H1 (cell line): ENCODE results near the gene FHIT. TPM values are rescaled to one million over a fixed set of nuclear protein-coding genes. Genes with fewer than 3 reads are reported as not detected.

Experiments
- CTCF ChIA-PET: fragments of 300-600 bp; sonication (Branson Sonifier 250); formaldehyde crosslinking; loops from one replicate; lab custom pipeline; 2021; ENCODE audit not compliant: partially characterized antibody; lab: Charles Lee
- POLR2A ChIA-PET: fragments of 300-600 bp; sonication (Branson Sonifier 250); formaldehyde crosslinking; loops from one replicate; lab custom pipeline; 2021; ENCODE audit warnings: inconsistent platforms; ENCODE audit not compliant: partially characterized antibody; lab: Charles Lee
- DNase-seq, 2 experiments: peaks; one replicate each; pipeline versions ENCODE4 v3.0.0 to v3.0.0-alpha.2; 2010 to 2022; ENCODE audit warnings: low spot score in 2 of 2, low read depth in 1 of 2, mixed read lengths in 1 of 2
- FAIRE-seq: peaks from 2 replicates; lab custom pipeline; 2011; peaks lifted over from hg19 to GRCh38; lab: Jason Lieb, UNC
- H2AFZ ChIP-seq: 2 replicates; pipeline ENCODE4 v1.8.1; 2012; ENCODE audit warnings: low read length, inconsistent platforms
- H2AK5ac ChIP-seq: 2 replicates; pipeline ENCODE4 v1.6.1; 2013; ENCODE audit warnings: low read depth, low read length
- H2BK120ac ChIP-seq: replicated peaks from 2 replicates; pipeline ENCODE3; 2013; ENCODE audit warnings: low read depth, low read length, inconsistent platforms
- H2BK12ac ChIP-seq: 2 replicates; pipeline ENCODE4 v1.6.1; 2013; ENCODE audit warnings: low read depth, low read length
- H2BK15ac ChIP-seq: 2 replicates; pipeline ENCODE4 v1.6.1; 2013; ENCODE audit warnings: low read length
- H2BK20ac ChIP-seq: 2 replicates; pipeline ENCODE4 v1.6.1; 2013; ENCODE audit warnings: low read length
- H2BK5ac ChIP-seq: 2 replicates; pipeline ENCODE4 v1.6.1; 2013; ENCODE audit warnings: low read depth, low read length
- H3K14ac ChIP-seq: 2 replicates; pipeline ENCODE4 v1.6.1; 2013; ENCODE audit warnings: inconsistent platforms; ENCODE audit not compliant: insufficient read length
- H3K18ac ChIP-seq: 2 replicates; pipeline ENCODE4 v1.6.1; 2013; ENCODE audit warnings: low read length; ENCODE audit errors: extremely low read depth
- H3K23ac ChIP-seq: 2 replicates; pipeline ENCODE4 v1.6.1; 2013; ENCODE audit warnings: inconsistent platforms; ENCODE audit not compliant: insufficient read length
- H3K23me2 ChIP-seq: 2 replicates; pipeline ENCODE4 v1.6.1; 2013; ENCODE audit warnings: low read depth, low read length
- H3K27ac ChIP-seq: 2 replicates; pipeline ENCODE4 v1.6.1; 2011; ENCODE audit warnings: low read depth, low read length, inconsistent platforms
- H3K27me3 ChIP-seq, 4 experiments: replicated peaks in 1 of 4; 1 replicate in 1 of 4; 2 replicates in 3 of 4; pipeline versions ENCODE4 v1.6.1 to v1.8.1; 2011 to 2013; ENCODE audit warnings: low read length in 3 of 4, mild to moderate bottlenecking in 3 of 4, inconsistent platforms in 2 of 4, mixed read lengths in 2 of 4, moderate library complexity in 1 of 4; ENCODE audit not compliant: control insufficient read depth in 3 of 4, insufficient read depth in 3 of 4; ENCODE audit errors: extremely low read depth in 1 of 4
- H3K36me3 ChIP-seq, 4 experiments: 2 replicates each; pipeline versions ENCODE4 v1.6.1 to v1.8.1; 2011 to 2013; ENCODE audit warnings: mild to moderate bottlenecking in 4 of 4, low read length in 3 of 4, moderate library complexity in 2 of 4, control low read depth in 1 of 4, inconsistent platforms in 1 of 4; ENCODE audit not compliant: insufficient read depth in 4 of 4, control insufficient read depth in 2 of 4
- H3K4ac ChIP-seq: replicated peaks from 2 replicates; pipeline ENCODE3; 2013; ENCODE audit warnings: low read length, low read depth, mixed read lengths, inconsistent platforms; ENCODE audit not compliant: insufficient read length
- H3K4me1 ChIP-seq, 4 experiments: replicated peaks in 1 of 4; 1 replicate in 1 of 4; 2 replicates in 3 of 4; pipeline versions ENCODE4 v1.6.1 to v1.8.1; 2011 to 2013; ENCODE audit warnings: low read length in 3 of 4, inconsistent platforms in 2 of 4, mixed read lengths in 1 of 4; ENCODE audit not compliant: insufficient read depth in 4 of 4, control insufficient read depth in 3 of 4
- H3K4me2 ChIP-seq, 2 experiments: 2 replicates each; pipeline versions ENCODE4 v1.6.1 to v1.8.1; 2011 to 2013; ENCODE audit warnings: low read depth in 2 of 2, low read length in 2 of 2, control low read depth in 1 of 2, inconsistent platforms in 1 of 2, mild to moderate bottlenecking in 1 of 2; ENCODE audit not compliant: insufficient read depth in 1 of 2
- H3K4me3 ChIP-seq, 4 experiments: fragments of 200-600, 300-600 bp in 1 of 4; sonication (generic), shearing (Covaris generic), sonication (Bioruptor Twin) in 1 of 4; 2 replicates each; pipeline versions ENCODE4 v1.5.1 to v1.8.1; 2011 to 2016; ENCODE audit warnings: low read length in 4 of 4, low read depth in 3 of 4, control low read depth in 2 of 4, inconsistent platforms in 2 of 4, mild to moderate bottlenecking in 2 of 4, mixed read lengths in 1 of 4, moderate library complexity in 1 of 4; ENCODE audit not compliant: insufficient read depth in 2 of 4; ENCODE audit errors: extremely low read depth in 1 of 4
- H3K56ac ChIP-seq: replicated peaks from 2 replicates; pipeline ENCODE3; 2013; ENCODE audit warnings: low read depth, mild to moderate bottlenecking, mixed read lengths, low read length, inconsistent platforms; ENCODE audit not compliant: insufficient read length
- H3K79me1 ChIP-seq: 2 replicates; pipeline ENCODE4 v1.6.1; 2013; ENCODE audit warnings: low read depth, low read length, control low read depth
- H3K79me2 ChIP-seq, 2 experiments: 2 replicates each; pipeline versions ENCODE4 v1.6.1 to v1.8.1; 2012 to 2013; ENCODE audit warnings: low read length in 2 of 2, mild to moderate bottlenecking in 2 of 2, inconsistent platforms in 1 of 2; ENCODE audit not compliant: insufficient read depth in 2 of 2, control insufficient read depth in 1 of 2
- H3K9ac ChIP-seq, 4 experiments: replicated peaks in 1 of 4; 1 replicate in 1 of 4; 2 replicates in 3 of 4; pipeline versions ENCODE4 v1.6.1 to v1.8.1; 2011 to 2013; ENCODE audit warnings: low read depth in 3 of 4, low read length in 3 of 4, control low read depth in 2 of 4, mild to moderate bottlenecking in 2 of 4, moderate library complexity in 2 of 4, inconsistent platforms in 1 of 4; ENCODE audit errors: extremely low read depth in 1 of 4
- H3K9me3 ChIP-seq, 2 experiments: 2 replicates each; pipeline versions ENCODE4 v1.6.1 to v1.8.1; 2012 to 2013; ENCODE audit warnings: mild to moderate bottlenecking in 2 of 2, moderate library complexity in 2 of 2, control low read depth in 1 of 2, inconsistent platforms in 1 of 2, low read depth in 1 of 2, low read length in 1 of 2, mixed read lengths in 1 of 2; ENCODE audit not compliant: insufficient read depth in 2 of 2
- H4K20me1 ChIP-seq, 2 experiments: replicated peaks in 1 of 2; 2 replicates each; pipeline versions ENCODE3 to v1.8.1; 2011 to 2013; ENCODE audit warnings: inconsistent platforms in 2 of 2, low read length in 2 of 2, mild to moderate bottlenecking in 1 of 2; ENCODE audit not compliant: insufficient read depth in 2 of 2, control insufficient read depth in 1 of 2
- H4K5ac ChIP-seq: 2 replicates; pipeline ENCODE4 v1.6.1; 2013; ENCODE audit warnings: low read length, low read depth, mixed read lengths, inconsistent platforms; ENCODE audit not compliant: insufficient read length
- H4K8ac ChIP-seq: 2 replicates; pipeline ENCODE4 v1.8.0; 2013; ENCODE audit warnings: mild to moderate bottlenecking, moderate library complexity, low read length, inconsistent platforms; ENCODE audit not compliant: insufficient read depth; ENCODE audit errors: extremely low read depth
- H4K91ac ChIP-seq: replicated peaks from 2 replicates; pipeline ENCODE3; 2013; ENCODE audit warnings: low read length, mixed read lengths, inconsistent platforms; ENCODE audit not compliant: insufficient read length
- CTBP2 ChIP-seq: IDR thresholded peaks from 2 replicates; pipeline ENCODE4 v1.7.0; 2011; ENCODE audit warnings: borderline replicate concordance, mild to moderate bottlenecking, moderate library complexity, mixed read lengths, low read length; ENCODE audit not compliant: insufficient read depth, insufficient read length
- KDM1A ChIP-seq: fragments of 200-600, 300-600 bp; sonication (generic); IDR thresholded peaks from 2 replicates; pipeline ENCODE4 v1.7.1; 2016; ENCODE audit warnings: mild to moderate bottlenecking, low read length, borderline replicate concordance
- POU5F1 ChIP-seq: IDR thresholded peaks from 2 replicates; pipeline ENCODE4 v1.6.1; 2011; ENCODE audit warnings: low read depth, mild to moderate bottlenecking, low read length, moderate library complexity
- SUZ12 ChIP-seq: fragments of 200-600 bp; sonication (generic); IDR thresholded peaks from 2 replicates; pipeline ENCODE4 v1.6.1; 2012; ENCODE audit warnings: mild to moderate bottlenecking, inconsistent platforms, low read length, moderate library complexity, mixed read lengths
- TCF12 ChIP-seq: IDR thresholded peaks from 2 replicates; pipeline ENCODE4 v1.6.1; 2011; ENCODE audit warnings: low read depth, mild to moderate bottlenecking, low read length
- WGBS, 2 experiments: shearing (Covaris generic) in 1 of 2; methylation state at CpG; one replicate each; pipeline versions ENCODE4 v1.1.6 to v1.1.7; 2013 to 2015; ENCODE audit warnings: low lambda C conversion rate in 2 of 2, mixed read lengths in 2 of 2, inconsistent platforms in 1 of 2, low coverage in 1 of 2, missing lambda C conversion rate in 1 of 2; ENCODE audit not compliant: insufficient replicate concordance in 2 of 2, insufficient coverage in 1 of 2, insufficient read length in 1 of 2; ENCODE audit errors: extremely low coverage in 1 of 2, missing lambda C conversion rate in 1 of 2; 5-methylcytosine and 5-hydroxymethylcytosine counted together
- polyA plus RNA-seq, 7 experiments: library from polyadenylated mRNA; depleted of rRNA in 3 of 7; stranded (reverse) in 5 of 7; unstranded in 2 of 7; fragments of >200 nt in 5 of 7; fragments of 200-250 nt in 2 of 7; gene quantifications; 1 replicate in 5 of 7; 2 replicates in 1 of 7; 4 replicates in 1 of 7; pipeline versions ENCODE4 v1.2.1 to v1.2.3, GENCODE V29; 2011 to 2013; ENCODE audit warnings: missing spikeins in 2 of 7, mixed read lengths in 2 of 7
- total RNA-seq: library from RNA; stranded (reverse); fragmentation: NEBNext Ultra II Directional; extraction: Animal tissue kit (Norgen Biotek cat#: 25700); gene quantifications from 2 replicates; pipeline ENCODE4 v1.2.1, GENCODE V29; 2021

FHIT gene
- total and polyA plus RNA-seq, 2 of the 8 experiments (the other 6 are each of a cell fraction or from before 2014, with no cell fraction given): 1.2 to 3.2 TPM

GRCh38 chr3:61186030-61186429 is 65.2 kb downstream of the FHIT start:
- Histone ChIP-seq H2BK120ac (no peak overlapping the region), H3K27me3 (no peaks in the 10 kb centered on the region), H3K14ac (no peak overlapping the region), H3K4ac (no peak overlapping the region), H3K4me2 (no peak overlapping the region), H2AK5ac (no peak overlapping the region), H3K79me2 (no peaks in the 10 kb centered on the region), H3K36me3 (no peaks in the 10 kb centered on the region), H3K4me1 (no peaks in the 10 kb centered on the region), H3K9ac (no peak overlapping the region), H3K4me3 (no peak overlapping the region), H2BK5ac (no peak overlapping the region), H3K18ac (no peak overlapping the region), H4K5ac (no peak overlapping the region), H4K8ac (no peak overlapping the region), H2BK12ac (no peak overlapping the region), H3K23me2 (no peaks in the 10 kb centered on the region), H2BK15ac (no peak overlapping the region), H2BK20ac (no peak overlapping the region), H3K79me1 (no peaks in the 10 kb centered on the region), H4K91ac (no peak overlapping the region), H3K56ac (no peak overlapping the region), H3K27ac (no peak overlapping the region), H3K9me3 (no peaks in the 10 kb centered on the region), H4K20me1 (no peaks in the 10 kb centered on the region), H2AFZ (no peak overlapping the region), H3K23ac (no peak overlapping the region)
- CTCF ChIA-PET: no interaction called here
- POLR2A ChIA-PET: no interaction called here
- DNase-seq (no peak), FAIRE-seq (no peak)
- TF ChIP-seq POU5F1 (no peak), CTBP2 (no peak), TCF12 (no peak), KDM1A (no peak), SUZ12 (no peak)
- 70% methylated on average over 3 of the region's 3 CpGs; no CpG with 5 or more reads in 1 of the 2 experiments for WGBS, 2 experiments
